HG03378 (cell line): ENCODE measurements around the gene CDKN3.

Experiments
- ATAC-seq: cut with Tn5 transposase; IDR thresholded peaks from one replicate; pipeline ENCODE4 v1.9.1; 2021; ENCODE audit warnings: mild to moderate bottlenecking, moderate library complexity; ENCODE audit not compliant: unreplicated experiment

CDKN3 gene

DNA sequence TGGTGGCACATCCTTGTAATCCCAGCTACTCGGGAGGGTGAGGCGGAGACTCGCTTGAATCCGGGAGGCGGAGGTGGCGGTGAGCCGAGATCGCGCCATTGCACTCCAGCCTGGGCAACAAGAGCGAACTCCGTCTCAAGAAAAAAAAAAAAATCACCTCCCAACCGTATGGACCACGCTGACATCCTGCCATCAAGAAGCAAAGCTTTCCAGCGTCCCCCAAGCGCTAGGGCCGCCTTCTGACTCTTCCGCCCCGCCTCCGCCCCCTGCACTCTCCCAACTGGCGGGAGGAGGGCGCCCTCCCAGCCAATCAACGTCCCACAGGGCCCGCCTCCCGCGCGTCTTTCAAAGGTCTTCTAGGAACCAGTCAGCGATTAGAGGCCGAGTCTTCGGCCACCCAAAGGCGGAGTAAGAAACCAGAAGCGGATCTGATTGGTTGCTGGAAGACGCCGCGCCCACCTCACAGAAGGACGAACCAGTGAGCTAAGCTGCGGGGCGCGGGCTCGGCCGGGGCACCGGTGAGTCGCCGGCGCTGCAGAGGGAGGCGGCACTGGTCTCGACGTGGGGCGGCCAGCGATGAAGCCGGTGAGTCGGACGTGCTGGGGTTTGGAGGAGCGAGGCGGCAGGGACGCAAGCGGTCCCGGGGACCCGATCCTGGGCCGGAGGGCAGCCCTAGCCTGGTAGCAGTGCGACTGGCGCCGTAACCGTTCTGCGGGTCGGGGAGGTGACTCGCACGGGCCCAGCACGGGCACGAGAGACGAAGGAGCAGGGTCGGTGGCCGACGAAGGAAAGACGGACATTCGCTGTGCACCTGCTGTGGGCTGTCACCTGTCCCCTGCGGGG lies at the start of gene CDKN3:
Gene CDKN3 (plus strand): TSS at position 515 of the 843 bp plus-strand sequence. CDS start 62 bp downstream, at position 577.
- peak; percentile 97 for ATAC-seq

GRCh38 chr14:54347044-54347443 lies 49.8 kb upstream of the CDKN3 start:
- no peak for ATAC-seq

GRCh38 chr14:54348001-54348611 lies 48.7 kb upstream of the CDKN3 start:
- ATAC-seq = peak; percentile 73

GRCh38 chr14:54348923-54349620 lies 47.7 kb upstream of the CDKN3 start:
- ATAC-seq = no peak

DNA sequence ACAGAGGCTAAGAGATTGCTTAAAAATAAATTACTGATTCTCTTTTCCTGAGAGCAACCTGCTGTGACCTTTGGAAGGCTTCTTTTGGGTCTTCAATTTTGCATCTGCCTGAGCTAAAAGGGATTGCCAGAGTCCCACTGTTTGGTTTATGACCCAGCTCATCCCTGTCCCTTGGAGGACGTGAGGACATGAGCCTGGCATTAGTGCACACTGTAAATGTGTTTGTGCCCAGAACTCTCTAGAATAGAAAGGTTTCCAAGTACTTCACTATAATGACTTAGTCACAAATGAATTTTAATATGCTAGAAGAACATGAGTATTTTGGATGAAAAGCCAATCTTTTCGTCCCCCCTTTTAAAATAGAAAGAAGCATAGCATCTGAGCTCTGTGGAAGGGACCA lies 47.1 kb upstream of the CDKN3 start:
- ATAC-seq = no peak

- ATAC-seq = no peak
Measured at GRCh38 chr14:54350203-54350602, 46.6 kb upstream of the CDKN3 start.

DNA sequence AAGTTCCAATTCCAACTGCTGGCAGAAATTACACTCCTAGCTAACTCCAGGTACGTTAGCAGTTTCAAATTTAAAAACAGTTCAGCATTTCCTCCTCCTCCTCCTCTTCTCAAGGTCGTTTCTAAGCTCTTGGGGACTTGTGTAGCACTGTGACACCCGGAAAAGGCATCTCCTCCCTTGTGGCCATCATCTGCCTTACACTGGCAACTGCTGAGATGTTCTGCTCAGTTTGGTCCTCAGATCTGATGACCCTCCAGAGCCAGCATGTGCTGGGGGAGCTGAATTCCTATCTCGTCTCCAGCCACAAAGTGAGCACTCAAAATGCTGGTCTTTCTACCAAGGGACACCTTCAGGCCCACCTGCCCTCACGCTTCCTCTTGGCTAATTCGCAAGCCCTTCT lies 43.5 kb upstream of the CDKN3 start:
- no peak for ATAC-seq

- ATAC-seq = no peak
Measured at GRCh38 chr14:54353694-54354093, 43.1 kb upstream of the CDKN3 start.

DNA sequence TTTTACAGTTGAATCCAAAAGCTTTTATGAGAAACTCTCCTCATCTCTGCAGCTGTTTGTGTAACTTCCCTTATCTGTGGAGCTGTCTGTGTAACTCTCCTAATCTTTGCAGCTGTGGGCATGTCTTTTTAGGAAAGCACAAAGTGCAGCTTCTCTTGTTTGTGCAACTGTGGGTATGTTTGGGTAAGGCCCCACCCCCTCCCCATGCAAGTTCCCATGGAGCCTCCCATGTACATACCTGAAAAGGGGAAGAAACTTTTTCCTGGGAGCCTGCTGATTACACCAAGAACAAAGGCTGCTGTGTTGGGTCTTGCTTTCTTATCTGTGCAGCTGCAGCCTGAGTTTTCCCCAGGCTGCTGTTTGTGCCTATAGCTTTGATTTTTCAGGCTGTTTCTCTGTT lies 42.7 kb upstream of the CDKN3 start:
- ATAC-seq = no peak

GRCh38 chr14:54354968-54355641 lies 41.7 kb upstream of the CDKN3 start:
- ATAC-seq = no peak

DNA sequence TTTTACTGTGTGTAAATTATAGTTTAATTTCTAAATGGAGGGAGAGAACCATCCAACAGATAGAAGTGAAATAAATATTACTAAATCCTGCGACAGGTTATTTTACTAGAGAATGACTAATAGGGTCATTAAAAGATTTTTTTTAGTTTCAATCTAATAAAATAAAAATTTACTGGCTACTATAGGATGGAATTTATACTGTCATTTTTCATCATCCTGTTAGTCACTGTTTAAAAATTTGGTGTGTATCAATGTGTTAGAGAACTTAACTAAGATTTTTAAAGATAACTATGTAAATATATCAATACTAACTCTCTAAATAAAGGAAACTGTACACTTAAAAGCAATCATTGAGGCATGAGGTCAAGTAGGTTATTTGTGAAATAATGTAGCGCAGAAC lies 41.1 kb upstream of the CDKN3 start:
- ATAC-seq = no peak

DNA sequence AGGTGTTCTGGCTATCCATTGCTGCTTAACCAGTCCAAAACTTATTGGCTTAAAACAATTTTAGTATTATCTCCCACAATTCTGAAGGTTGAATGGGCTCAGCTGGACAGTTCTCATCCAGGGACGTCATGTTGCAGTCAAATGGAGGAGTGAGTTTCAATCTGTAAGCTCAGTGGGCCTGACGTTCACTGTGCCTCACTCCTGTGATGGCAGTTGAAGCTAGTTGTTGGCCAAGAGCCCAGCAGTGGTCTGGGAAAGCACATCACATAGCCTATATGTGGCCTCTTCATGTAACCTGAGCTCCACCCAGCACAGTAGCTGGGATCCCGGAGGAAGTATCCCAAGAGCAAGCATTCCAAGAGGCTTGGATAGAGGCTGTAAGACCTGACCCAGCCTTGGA lies 40.6 kb upstream of the CDKN3 start:
- ATAC-seq = no peak

GRCh38 chr14:54360667-54361066 lies 36.1 kb upstream of the CDKN3 start:
- no peak for ATAC-seq

DNA sequence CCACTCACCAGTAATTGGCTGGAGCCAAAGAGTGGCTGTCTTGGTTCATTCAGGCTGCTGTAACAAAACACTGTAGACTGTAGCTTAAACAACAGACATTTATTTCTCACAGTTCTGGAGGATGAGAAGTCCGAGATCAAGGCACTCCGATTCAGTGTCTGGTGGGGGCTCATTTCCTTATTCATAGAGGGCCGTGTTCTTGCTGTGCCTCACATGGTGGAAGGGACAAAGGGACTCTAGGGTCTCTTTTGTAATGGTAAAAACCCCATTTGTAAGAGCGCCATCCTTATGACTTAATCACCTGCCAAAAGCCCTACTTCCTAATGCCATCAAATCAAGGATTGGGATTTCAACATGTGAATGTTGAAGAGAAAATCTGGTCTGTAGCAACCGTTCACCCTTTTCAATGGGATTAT lies 34.7 kb upstream of the CDKN3 start:
- no peak for ATAC-seq

DNA sequence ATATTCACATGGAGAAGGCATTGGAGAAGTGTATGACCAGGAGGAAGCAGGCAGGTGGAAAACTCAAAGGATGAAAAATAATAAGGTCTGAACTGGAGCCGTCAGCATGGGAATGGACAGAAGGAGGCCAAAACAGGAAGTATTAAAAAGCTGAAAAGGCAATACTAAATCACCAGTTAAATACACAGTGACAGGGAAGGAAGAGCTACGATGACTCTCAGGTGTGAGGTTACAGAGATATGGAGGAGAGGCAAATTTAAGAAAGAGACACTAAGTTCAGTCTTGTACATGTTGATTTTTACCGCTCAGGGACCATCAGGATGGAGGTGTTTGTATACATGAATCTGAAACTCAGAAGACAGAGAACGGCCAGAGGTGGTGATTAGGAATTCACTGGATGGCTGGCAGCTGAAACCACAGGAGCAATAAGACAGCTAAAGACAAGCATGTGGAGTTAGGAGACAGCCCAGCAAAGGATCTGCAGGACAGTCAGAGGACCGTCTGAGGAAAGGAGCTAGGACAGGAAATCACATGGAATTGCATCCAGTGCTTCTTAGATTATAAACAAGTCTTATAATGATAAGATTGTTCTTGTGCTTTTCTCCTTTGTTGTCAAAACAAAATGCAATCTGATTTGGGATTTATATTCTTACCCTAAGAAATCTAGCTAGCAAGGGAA lies 33.9 kb upstream of the CDKN3 start:
- ATAC-seq = no peak

DNA sequence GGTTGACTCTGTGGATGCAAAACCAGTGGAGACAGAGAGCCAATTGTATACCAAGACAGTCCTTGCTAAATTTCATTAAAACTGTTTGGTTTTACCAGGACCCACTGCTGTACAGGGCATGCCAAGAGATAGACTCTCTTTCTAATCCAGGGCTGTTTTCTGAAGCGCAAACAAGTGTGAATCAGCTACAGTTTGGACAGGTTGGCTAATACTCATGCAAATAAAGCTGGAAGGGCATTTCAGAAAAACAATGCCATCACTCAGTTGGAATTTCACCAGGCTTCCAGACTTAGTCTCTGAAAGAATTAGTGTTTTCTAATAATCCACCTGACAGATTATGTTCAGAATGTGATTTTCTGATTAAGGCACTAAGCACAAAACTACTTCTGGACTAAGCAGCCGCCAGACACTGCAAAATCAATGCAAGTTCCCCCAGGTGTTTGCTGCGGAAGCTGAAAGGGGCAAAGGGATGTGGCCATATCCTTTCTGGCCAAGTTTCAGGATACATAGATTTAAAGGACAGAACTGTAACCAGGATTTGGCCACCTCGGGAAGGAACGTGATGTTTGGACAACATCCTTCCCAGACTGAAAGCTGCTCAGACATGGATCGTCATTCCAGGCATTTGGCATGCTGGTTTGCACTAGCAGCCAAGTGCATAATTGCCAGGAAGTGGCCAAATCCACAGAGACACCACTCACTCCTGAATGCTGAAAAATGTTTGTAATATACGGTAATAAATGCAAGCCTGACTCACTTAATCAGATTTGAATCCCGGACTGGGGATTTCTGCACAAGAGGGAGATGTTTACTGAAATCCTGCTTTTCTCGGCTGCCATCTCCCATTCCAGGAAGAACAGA lies 32.0 kb upstream of the CDKN3 start:
- ATAC-seq = no peak

- peak; percentile 59 for ATAC-seq
Measured at GRCh38 chr14:54366736-54367735, 29.8 kb upstream of the CDKN3 start.

DNA sequence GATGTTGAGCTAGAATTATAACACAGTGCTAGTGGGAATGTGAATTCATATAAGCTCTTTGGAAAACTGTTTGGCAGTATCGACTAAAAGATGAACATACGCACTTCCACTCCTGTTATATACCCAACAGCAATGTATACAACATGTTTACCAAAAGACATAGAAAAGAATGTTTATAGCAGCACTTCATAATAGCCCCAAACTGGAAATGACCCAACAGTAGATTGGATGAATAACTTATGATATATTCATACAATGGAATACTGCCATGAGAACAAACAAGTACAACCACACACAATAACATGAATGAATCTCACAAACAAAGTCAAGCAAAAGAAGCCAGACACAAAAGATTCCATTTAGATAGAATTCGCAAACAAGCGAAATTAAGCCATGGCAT lies 28.5 kb upstream of the CDKN3 start:
- no peak for ATAC-seq

- ATAC-seq = no peak
Measured at GRCh38 chr14:54369343-54369742, 27.5 kb upstream of the CDKN3 start.
